HG03460 (cell line): ENCODE measurements around the gene EPB41L1.

Source experiments
- ATAC-seq: cut with Tn5 transposase; IDR thresholded peaks from one replicate; pipeline ENCODE4 v1.9.1; 2021; ENCODE audit not compliant: unreplicated experiment

Gene EPB41L1

GRCh38 chr20:36154700-36155628, at the start of gene EPB41L1:
Gene EPB41L1, plus strand, starts transcription at chr20:36154740. Its CDS starts 19,038 bp downstream, at chr20:36173778.
- no peak for ATAC-seq

- no peak for ATAC-seq
These were observed 49.7 kb upstream of the EPB41L1 start for GRCh38 chr20:36104856-36105255.

- no peak for ATAC-seq
These were observed 48.8 kb upstream of the EPB41L1 start for GRCh38 chr20:36105711-36106226.

- no peak for ATAC-seq
These were observed 47.9 kb upstream of the EPB41L1 start for GRCh38 chr20:36106606-36107005.

- no peak for ATAC-seq
These were observed 46.7 kb upstream of the EPB41L1 start for GRCh38 chr20:36107881-36108280.

- no peak for ATAC-seq
These were observed 45.1 kb upstream of the EPB41L1 start for GRCh38 chr20:36109251-36109947.

- no peak for ATAC-seq
These were observed 43.5 kb upstream of the EPB41L1 start for GRCh38 chr20:36110994-36111393.

GRCh38 chr20:36112112-36112511, 42.4 kb upstream of the EPB41L1 start:
- no peak for ATAC-seq

- no peak for ATAC-seq
These were observed 41.5 kb upstream of the EPB41L1 start for GRCh38 chr20:36113036-36113435.

- ATAC-seq, result no peak
These were observed 40.8 kb upstream of the EPB41L1 start for GRCh38 chr20:36113566-36114250.

- ATAC-seq, result no peak
These were observed 39.8 kb upstream of the EPB41L1 start for GRCh38 chr20:36114707-36115106.

GRCh38 chr20:36115925-36116324, 38.6 kb upstream of the EPB41L1 start:
- ATAC-seq, result no peak

GRCh38 chr20:36116807-36117441, 37.6 kb upstream of the EPB41L1 start:
- ATAC-seq, result no peak

- ATAC-seq, result no peak
These were observed 36.9 kb upstream of the EPB41L1 start for GRCh38 chr20:36117638-36118037.

- ATAC-seq, result no peak
These were observed 36.2 kb upstream of the EPB41L1 start for GRCh38 chr20:36118371-36118770.

GRCh38 chr20:36119537-36119936, 35.0 kb upstream of the EPB41L1 start:
- no peak for ATAC-seq

GRCh38 chr20:36120241-36120640, 34.3 kb upstream of the EPB41L1 start:
- no peak for ATAC-seq

- ATAC-seq, result no peak
These were observed 33.5 kb upstream of the EPB41L1 start for GRCh38 chr20:36120991-36121390.

- ATAC-seq, result no peak
These were observed 32.3 kb upstream of the EPB41L1 start for GRCh38 chr20:36121981-36122930.

GRCh38 chr20:36122931-36123288, 31.6 kb upstream of the EPB41L1 start:
- no peak for ATAC-seq
